ENCODE measurements around the gene KRT25. TPM values are rescaled to one million over a fixed set of nuclear protein-coding genes. Genes with fewer than 3 reads are reported as not detected.
A peak's percentile ranks its signal among the peaks of the same experiment; 100 is the strongest.

Gene KRT25
- total and polyA plus RNA-seq, 2 of the 13 experiments (the other 11 are each of a cell fraction or from before 2014, with no cell fraction given), result not detected

DNA sequence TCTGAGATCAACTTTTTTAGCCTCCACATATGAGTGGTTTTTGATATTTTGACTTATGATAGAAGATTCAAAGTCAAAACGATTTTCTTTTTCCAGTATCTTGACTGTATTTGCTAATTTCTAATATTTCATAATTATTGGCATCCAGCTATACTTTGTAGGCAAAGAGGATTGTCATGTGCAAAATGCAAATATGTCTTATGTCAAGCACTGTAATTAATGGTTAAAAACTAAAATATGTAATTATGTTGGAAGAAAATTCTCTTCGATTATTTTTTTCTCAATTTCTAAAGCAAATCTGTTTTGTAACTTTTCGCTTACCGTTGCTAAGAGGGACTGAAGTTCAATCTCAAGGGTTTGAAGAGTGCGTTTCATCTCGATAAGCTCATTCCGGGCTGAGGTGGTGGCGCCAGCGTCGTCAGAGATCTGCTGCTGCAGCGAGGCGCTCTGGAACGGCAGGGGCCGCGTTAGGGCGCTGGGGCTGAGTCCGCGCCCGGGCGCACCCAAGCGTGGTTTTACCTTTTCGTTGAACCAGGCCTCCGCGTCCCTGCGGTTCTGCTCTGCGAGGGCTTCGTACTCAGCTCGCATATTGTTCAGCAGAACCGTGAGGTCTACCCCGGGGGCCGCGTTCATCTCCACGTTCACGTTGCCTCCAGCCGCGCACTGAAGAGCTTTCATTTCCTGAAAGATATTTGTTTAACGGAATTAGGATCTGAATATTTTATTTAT lies 24.2 kb upstream of the KRT25 start (continued):
- TF ChIP-seq RFXAP (CRISPR knock-in tag; IDR thresholded peaks at IDR 0.05; ENCODE audit: borderline replicate concordance) (no peak), HDAC2 (CRISPR knock-in tag; IDR thresholded peaks at IDR 0.05) (no peak), ZNF549 (CRISPR knock-in tag; IDR thresholded peaks at IDR 0.05) (no peak), TBX3 (IDR thresholded peaks at IDR 0.05; ENCODE audit: borderline replicate concordance) (no peak), ZNF235 (CRISPR knock-in tag; IDR thresholded peaks at IDR 0.05; ENCODE audit: borderline replicate concordance) (no peak), HHEX (CRISPR knock-in tag; IDR thresholded peaks at IDR 0.05) (no peak), ZNF30 (CRISPR knock-in tag; IDR thresholded peaks at IDR 0.05) (no peak), RXRB (CRISPR knock-in tag; IDR thresholded peaks at IDR 0.05; ENCODE audit: borderline replicate concordance) (no peak), PHB2 (IDR thresholded peaks at IDR 0.05; ENCODE audit: partially characterized antibody) (no peak), ZNF598 (CRISPR knock-in tag; IDR thresholded peaks at IDR 0.05; ENCODE audit: borderline replicate concordance) (no peak), FOXA3 (CRISPR knock-in tag; IDR thresholded peaks at IDR 0.05) (no peak), ZNF850 (CRISPR knock-in tag; conservative IDR thresholded peaks at IDR 0.05) (no peak), ZSCAN30 (CRISPR knock-in tag; IDR thresholded peaks at IDR 0.05) (no peak), DR1 (CRISPR knock-in tag; IDR thresholded peaks at IDR 0.05) (no peak), ZNF33B (CRISPR knock-in tag; IDR thresholded peaks at IDR 0.05) (no peak), KDM2A (CRISPR knock-in tag; IDR thresholded peaks at IDR 0.05; ENCODE audit: borderline replicate concordance, low read depth) (peak; percentile 58; the same call in 1 of the 2 replicates), ZNF776 (CRISPR knock-in tag; IDR thresholded peaks at IDR 0.05) (no peak), ZNF24 (IDR thresholded peaks at IDR 0.05) (no peak), FOXK1 (CRISPR knock-in tag; IDR thresholded peaks at IDR 0.05; ENCODE audit: borderline replicate concordance, low read depth) (no peak), ATRX (CRISPR knock-in tag; IDR thresholded peaks at IDR 0.05; ENCODE audit: borderline replicate concordance) (no peak), MXD4 (CRISPR knock-in tag; IDR thresholded peaks at IDR 0.05) (no peak)
- TF ChIP-seq, protein P1, sequence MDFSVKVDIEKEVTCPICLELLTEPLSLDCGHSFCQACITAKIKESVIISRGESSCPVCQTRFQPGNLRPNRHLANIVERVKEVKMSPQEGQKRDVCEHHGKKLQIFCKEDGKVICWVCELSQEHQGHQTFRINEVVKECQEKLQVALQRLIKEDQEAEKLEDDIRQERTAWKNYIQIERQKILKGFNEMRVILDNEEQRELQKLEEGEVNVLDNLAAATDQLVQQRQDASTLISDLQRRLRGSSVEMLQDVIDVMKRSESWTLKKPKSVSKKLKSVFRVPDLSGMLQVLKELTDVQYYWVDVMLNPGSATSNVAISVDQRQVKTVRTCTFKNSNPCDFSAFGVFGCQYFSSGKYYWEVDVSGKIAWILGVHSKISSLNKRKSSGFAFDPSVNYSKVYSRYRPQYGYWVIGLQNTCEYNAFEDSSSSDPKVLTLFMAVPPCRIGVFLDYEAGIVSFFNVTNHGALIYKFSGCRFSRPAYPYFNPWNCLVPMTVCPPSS (IDR thresholded peaks at IDR 0.05), result no peak
- TF ChIP-seq, protein P2, sequence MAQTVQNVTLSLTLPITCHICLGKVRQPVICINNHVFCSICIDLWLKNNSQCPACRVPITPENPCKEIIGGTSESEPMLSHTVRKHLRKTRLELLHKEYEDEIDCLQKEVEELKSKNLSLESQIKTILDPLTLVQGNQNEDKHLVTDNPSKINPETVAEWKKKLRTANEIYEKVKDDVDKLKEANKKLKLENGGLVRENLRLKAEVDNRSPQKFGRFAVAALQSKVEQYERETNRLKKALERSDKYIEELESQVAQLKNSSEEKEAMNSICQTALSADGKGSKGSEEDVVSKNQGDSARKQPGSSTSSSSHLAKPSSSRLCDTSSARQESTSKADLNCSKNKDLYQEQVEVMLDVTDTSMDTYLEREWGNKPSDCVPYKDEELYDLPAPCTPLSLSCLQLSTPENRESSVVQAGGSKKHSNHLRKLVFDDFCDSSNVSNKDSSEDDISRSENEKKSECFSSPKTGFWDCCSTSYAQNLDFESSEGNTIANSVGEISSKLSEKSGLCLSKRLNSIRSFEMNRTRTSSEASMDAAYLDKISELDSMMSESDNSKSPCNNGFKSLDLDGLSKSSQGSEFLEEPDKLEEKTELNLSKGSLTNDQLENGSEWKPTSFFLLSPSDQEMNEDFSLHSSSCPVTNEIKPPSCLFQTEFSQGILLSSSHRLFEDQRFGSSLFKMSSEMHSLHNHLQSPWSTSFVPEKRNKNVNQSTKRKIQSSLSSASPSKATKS (CRISPR knock-in tag; IDR thresholded peaks at IDR 0.05), result no peak
- TF ChIP-seq, protein P3, sequence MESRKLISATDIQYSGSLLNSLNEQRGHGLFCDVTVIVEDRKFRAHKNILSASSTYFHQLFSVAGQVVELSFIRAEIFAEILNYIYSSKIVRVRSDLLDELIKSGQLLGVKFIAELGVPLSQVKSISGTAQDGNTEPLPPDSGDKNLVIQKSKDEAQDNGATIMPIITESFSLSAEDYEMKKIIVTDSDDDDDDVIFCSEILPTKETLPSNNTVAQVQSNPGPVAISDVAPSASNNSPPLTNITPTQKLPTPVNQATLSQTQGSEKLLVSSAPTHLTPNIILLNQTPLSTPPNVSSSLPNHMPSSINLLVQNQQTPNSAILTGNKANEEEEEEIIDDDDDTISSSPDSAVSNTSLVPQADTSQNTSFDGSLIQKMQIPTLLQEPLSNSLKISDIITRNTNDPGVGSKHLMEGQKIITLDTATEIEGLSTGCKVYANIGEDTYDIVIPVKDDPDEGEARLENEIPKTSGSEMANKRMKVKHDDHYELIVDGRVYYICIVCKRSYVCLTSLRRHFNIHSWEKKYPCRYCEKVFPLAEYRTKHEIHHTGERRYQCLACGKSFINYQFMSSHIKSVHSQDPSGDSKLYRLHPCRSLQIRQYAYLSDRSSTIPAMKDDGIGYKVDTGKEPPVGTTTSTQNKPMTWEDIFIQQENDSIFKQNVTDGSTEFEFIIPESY (CRISPR knock-in tag; IDR thresholded peaks at IDR 0.05), result no peak
- TF ChIP-seq, protein P4, sequence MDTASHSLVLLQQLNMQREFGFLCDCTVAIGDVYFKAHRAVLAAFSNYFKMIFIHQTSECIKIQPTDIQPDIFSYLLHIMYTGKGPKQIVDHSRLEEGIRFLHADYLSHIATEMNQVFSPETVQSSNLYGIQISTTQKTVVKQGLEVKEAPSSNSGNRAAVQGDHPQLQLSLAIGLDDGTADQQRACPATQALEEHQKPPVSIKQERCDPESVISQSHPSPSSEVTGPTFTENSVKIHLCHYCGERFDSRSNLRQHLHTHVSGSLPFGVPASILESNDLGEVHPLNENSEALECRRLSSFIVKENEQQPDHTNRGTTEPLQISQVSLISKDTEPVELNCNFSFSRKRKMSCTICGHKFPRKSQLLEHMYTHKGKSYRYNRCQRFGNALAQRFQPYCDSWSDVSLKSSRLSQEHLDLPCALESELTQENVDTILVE (CRISPR knock-in tag; IDR thresholded peaks at IDR 0.05), result no peak

All from HepG2 (cell line).